Ecto neural progenitor cell (in vitro differentiated cells): ENCODE measurements around the gene MT1H.
"Not testable (repeated sequence)": the region's sequence is repeated elsewhere in the genome, so short reads cannot be mapped to it uniquely, and the experiment has no call there.

Source experiments
- DNase-seq: peaks from one replicate; pipeline ENCODE4 v3.0.0-alpha.2; 2018; ENCODE audit warnings: low spot score

Gene MT1H

DNA sequence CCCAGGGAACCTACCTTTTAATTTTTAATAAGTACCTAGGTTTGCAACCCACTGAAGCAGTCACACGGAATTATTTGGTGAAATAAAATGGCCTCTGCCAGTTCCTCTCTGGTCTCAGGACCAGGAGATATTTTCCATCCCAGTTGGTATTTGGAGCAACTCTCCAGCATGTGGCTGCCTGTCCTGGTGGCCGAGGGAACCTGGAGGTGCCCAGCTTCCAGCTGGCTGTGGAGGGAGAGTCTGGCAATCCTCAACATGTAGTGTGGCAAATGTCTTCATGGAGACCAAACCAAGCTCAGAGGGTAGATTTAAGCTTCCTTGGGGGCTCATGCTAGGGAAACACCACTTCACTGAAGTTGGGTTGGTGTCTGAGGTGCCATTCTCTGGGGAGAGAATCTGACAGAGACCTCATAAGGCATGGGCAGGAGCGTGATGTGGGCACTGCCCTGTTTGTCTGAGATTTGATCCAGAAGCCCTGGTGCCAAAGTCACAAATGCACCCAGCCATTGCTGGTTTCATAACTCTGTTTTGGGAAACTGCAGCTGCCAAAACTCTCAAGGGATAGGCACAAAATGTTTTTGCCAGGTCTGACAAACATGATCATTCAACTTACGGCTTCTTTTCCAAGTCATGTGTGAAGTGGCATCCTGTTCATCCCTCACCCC is 15.4 kb downstream of the MT1H start:
- no peak for DNase-seq

DNA sequence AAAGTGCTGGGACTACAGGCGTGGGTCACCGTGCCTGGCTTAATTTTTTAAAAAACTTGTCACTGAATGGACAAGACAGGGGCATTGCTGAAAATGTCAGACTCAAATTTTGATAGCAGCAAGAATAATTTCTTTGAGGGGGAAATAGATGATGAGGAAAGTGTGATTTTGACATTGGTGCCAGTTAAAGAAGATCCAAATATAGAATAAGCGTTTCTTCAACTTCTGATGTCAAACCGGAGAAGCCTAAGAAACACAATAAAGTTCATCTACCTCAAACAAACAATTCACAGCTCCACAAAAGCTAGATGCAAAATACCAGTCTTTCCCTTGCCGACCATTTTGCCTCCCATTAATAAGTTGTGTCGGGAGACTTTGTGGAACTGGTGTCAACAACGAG is 17.1 kb downstream of the MT1H start:
- DNase-seq: no peak

DNA sequence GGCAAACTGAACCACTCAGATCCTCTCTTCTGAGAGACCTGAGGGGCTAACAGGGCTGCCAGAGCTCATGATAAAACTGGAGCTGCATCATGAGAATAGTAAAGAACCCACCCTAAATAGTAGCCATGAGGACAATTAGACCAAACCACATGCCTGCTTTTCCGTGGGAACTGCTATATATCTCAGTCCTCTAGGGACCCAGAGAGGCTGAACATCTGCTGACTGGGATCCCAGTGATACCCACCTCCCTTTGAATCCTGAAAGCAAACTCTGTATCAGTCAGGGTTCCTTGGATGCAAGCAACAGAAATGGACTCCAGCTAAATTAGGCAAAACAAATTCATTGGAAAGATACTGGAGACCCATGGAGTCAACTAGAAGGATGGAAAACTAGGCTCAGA is 19.1 kb downstream of the MT1H start:
- DNase-seq: no peak

DNA sequence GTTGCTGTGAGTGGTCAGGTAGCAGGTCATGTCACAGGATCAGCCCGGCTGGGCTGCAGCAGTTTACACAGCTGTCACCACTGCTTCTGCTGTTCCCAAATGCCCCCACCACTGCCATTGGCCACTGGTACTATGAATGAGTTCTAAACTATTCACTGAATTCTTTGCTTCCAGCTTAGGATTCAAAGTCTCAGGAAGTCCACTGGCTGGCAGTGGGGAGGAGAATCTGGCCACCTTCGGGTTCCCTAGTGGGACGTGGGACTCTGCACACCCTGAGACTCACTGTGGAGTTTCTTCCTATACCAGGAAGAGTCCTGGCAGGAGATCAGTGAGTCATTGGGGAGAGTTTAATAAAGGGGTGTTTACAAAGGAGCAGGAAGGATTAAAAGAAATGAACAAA is 19.6 kb downstream of the MT1H start:
- DNase-seq: no peak

DNA sequence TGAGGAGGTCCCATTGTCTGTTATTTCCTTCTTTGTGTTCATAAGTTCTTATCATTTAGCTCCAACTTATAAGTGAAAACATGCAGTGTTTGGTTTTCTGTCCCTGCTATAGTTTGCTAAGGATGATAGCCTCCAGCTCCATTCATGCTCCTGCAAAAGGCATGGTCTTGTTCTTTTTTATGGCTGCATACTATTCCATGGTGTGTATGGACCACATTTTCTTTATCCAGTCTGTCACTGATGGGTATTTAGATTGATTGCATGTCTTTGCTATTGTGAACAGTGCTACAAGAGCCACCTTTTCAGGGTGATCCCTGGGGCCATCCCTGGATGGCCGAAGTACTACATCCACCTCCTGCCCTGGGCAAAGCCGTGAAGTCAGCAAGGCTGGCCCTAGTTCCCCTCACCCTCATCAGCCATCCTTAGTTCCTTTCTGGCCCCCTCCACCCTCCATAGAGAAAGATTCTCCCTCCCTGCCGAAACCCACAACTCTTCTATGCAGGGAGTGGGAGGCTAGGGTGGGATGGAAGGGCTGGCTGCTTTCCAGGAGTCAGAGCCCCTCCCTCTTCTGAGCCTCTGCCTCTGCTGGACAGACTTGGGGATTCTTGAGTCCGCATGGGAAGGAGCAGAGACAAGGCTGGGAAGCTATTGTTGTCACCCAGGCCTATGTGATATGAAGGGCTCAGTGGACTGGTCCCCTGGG is 21.0 kb downstream of the MT1H start:
- no peak for DNase-seq

DNA sequence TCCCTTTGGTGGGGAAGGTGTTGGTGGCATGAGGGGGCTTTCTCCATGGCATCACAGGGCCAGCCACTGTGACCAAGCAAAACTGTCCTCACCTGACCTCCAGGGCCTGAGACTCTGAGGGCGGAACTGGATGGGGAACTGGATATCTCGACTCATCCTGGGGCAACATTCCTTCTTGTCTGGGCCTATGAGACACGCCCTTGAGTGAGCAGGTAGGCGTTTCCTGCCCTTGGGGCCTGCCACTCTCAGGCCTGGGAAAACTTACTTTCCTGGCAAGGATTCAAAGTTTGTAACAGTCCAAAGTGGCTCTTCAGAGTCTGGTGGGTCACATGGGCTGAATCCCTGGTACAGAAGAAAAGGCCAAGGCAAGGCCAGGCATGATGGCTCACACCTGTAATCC is 22.3 kb downstream of the MT1H start:
- no peak for DNase-seq

DNA sequence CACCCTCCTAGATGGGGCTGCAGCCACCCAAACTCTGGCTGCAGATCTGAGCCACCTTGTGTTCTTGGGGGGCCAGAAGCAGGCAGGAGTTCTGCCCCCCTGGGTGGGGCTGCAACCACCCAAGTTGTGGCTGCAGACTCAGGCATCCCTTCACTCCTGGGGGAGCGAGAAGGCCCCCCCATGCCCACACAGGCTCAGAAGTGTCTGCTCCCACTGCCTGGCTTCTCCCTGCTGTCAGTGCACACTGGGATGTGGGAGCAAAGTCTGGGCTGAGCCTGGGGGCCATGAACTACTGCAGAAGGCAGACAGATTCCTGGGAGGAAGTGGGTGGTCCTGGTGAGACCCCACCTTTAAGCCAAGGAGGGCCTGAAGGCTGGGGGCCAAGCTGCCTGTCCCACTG is 25.6 kb downstream of the MT1H start:
- no peak for DNase-seq

DNA sequence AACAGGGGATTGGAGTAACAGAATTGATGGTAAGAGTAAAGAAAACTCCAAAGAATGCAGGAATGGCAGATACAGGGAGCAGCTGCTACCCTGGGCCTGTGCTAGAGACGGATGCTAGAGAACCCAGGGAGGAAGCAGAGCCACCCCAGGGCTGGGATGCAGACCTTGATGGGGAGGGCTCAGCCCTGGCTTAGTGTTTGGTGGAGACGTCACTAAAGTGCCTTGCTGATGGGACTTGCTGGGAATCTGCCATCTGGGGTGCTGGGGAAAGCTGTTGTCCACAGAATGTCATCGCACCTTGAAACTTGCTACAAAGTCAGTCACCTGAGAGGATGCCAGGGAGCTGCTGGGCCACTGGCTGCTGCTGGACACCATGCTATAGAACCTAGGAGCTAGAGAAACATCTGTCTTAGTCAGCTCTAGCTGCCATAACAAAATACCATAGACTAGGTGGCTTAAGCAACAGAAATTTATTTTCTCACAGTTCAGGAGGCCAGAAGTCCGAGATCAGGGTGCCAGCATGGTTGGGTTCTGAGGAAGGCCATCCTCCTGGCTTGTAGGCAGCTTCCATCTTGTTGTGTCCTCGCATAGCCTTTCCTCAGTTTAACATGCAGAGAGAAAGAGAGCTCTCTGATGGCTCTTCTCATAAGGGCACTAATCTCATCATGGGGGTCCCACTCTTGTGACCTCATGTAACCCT is 28.0 kb downstream of the MT1H start:
- DNase-seq: no peak

DNA sequence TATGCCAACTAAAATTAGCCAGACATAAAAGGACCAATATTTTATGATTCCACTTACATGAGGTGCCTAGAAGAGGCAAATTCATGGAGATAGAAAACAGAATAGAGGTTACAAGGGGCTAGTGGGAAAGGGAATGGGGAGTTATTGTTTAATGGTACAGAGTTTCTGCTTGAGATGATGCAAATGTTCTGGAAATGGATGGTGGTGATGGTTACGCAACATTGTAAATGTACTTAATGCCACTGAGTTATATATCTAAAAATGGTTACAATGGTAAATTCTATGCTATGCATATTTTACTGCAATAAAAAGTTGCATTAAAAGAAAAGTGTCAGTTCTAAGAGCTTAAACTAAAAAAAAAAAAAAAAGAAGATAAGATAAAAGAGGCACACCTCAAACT is 30.6 kb downstream of the MT1H start:
- DNase-seq: no peak

DNA sequence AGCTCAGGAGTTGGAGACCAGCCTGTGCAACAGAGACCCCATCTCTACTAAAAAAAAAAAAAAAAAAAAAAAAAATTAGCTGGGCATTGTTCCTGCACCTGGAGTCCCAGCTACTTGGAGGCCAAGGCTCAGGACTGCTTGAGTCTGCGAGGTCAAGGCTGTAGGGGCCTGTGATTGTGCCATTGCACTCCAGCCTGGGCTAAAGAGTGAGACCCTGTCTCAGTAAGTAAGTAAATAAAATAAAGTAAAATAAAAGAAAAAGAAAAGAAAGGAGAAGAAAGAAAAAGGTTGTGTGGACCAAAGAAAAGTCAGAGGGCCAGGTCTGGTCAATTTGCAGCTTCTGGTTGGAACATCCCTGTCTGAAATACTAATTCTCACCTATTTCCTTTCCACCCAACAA is 31.0 kb downstream of the MT1H start:
- no peak for DNase-seq

DNA sequence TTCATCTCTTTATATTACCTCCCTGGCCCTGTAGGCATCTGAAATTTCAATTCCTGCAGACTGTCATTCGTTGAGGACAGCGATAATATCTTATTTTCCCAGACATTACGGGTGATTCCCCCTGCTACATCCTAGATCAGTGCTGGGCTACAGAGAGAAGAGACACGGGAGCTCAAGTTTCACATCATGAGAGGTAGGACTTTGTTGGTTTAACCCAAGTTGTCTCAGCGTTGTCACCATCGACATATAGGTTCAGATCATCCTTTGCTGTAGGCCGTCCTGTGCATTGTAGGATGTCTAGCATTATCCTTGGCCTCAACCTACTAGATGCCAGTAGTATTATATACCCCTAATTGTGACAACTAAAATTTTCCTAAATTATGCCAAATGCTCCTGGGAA is 31.9 kb downstream of the MT1H start:
- DNase-seq: no peak

DNA sequence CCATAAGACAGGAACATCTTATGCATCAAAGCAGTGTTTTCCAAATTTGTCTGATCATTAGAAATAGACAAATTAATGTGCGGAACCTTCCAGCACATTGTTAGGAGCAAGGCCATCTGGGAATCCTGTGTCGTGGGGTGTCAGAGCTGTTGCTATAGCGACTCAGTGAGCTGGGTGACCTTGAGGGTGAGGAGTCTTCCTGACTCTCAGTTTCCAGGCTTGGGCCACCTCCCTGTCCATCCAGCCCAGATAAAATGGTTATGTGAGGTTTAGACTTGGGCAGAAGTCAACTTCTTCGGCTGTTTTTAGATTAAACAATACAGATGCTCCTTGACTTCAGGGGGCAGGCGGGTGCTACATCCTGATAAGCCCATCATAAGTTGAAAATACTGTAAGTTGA is 33.2 kb downstream of the MT1H start:
- DNase-seq: no peak

DNA sequence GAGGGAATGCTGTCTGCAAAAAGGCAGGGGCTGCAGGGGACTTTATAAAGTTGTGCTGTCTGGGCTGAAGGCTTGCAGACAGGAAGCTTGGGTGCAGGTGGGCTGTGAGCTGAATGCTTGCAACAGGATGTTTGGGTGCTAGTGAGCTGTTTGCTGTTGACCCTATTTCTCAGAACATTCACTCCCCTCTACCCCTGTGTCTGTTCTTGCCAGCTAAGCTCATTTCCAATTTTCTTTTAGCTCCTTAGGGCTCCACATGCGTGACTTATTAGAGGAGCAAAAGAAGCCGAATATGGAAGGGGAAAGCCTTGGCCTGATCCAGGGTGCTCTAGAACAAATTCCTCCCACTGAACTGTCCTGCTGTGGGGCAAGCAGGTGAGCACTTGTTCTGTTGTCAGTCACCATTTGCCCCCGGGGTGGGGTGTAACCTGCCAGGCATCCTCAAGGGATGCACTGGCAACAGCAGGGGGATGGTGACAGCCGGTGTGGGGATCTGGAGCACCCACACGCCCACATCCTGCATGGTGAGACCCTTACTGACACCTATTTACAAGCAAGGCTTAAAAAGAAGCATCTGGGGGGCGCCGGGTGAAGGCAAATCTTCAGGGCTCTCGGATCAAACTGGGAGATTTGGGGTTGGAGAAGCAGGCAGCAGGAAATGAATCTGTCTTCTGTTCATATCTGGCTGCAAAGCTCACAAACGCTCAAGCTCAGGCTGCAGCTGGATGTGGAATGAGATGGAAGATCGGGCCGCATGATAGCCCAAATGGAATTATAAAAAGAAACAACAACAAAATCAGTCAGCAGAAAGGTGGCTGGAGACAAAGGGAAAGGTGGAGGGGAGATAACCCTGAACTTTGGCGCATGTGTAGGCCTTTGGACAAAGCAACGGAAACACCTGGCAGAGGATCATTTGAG is 39.2 kb downstream of the MT1H start:
- no peak for DNase-seq

DNA sequence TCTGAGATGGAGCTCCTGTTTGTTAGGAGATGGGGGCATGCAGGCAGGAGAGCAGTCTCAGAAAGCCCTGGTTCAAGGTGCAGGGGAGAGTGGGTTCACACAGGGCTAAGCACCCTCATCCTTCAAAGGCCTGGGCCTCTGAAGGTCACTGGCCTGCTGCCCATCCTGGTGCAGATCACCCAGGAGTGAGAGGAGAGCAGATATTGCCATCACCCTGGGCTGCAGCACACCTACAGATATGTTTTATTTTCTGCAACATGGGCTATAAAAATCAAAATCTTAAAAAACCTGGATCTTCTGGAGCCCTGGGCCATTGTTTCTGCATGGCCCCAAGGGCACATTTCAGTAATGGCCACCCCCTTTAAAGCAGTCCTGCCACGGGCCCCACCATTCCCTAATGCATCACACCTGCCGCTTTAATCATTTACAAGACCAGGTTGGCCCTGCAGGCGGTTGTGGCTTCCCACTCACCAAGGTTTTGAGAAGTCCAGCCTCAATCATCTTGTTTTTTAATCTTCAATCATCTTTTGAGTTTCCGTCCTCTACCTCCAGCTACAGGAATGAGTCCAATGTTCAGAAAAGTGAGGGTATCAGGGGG is 39.9 kb downstream of the MT1H start:
- DNase-seq: no peak

DNA sequence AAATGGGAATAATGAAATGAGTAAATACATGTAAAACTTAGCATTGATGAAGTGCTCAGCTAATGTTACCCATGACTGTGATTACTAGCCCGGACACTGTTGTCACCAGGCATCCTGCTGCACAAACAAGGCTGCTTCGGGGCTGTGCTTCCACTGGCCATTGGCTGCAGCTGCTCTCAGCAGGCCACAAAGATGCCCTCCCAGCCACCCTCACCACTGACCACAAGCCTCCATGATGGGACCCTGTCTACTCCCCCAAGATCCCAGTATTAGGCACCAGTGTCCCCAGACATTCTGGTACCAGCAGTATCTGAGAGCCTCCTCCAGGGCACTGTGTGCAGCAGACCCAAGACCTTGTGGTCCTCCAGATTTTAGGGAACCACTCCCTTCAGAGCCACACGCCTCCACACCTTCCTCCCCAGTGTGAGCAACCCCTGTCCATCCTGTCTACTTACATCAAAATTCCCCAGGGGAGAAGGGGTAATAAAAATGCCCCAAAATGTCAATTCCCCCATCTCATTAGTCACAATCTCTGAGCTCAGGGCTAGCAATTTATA is 40.6 kb downstream of the MT1H start:
- no peak for DNase-seq

DNA sequence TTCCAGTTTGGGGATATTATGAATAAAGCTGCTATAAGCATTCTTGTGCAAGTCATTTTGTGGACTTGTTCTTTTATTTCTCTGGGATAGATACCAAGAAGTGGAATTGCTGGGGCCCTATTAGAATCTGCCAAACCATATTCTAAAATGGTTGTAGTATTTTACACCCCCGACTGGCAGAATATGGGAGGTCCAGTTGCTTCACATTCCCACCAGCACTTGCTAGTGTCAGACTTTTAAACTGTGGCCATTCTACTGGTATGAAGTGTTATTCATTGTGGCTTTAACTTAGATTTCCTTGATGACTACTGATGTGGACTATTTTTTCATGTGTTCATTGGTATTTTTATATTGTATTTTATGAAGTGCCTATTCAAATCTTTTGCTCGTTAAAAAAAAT is 42.2 kb downstream of the MT1H start:
- DNase-seq: no peak

DNA sequence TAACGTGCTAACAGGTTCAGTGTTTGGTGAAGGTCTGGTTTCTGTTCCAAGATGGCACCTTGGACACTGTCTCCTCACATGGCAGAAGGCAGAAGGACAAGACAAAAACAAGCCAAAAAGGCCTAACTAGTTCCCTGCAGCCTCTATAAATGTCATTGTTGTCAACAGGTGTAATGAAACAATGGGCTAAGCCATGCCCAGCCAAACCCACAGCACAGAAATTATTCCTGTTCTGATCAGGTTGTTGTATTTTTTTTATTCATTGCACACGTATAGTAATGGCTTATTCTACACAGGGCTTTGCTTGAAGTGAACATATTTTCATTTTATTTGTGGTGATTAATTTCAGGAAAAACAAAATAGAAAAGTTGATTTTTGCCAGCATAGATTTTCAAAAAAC is 44.2 kb downstream of the MT1H start:
- DNase-seq: no peak

DNA sequence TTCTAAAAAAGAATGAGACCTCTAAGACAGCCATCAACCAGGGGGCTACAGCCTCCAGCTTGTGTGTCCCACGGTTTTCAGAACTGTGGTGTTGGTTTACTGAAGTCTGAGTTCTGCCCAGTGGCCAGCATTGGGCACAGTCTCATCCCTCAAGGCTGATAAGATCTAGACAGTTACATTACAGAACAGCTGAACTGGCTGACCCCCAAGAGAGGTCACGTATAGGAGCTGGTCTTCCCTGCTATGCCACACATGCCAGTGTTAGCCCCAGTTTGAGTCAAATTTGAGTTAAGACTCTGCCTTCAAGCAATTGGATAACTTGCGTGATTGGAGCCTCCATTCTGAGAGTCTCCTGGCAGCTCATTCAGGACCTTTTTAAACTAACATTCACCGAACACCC is 45.5 kb downstream of the MT1H start:
- no peak for DNase-seq

DNA sequence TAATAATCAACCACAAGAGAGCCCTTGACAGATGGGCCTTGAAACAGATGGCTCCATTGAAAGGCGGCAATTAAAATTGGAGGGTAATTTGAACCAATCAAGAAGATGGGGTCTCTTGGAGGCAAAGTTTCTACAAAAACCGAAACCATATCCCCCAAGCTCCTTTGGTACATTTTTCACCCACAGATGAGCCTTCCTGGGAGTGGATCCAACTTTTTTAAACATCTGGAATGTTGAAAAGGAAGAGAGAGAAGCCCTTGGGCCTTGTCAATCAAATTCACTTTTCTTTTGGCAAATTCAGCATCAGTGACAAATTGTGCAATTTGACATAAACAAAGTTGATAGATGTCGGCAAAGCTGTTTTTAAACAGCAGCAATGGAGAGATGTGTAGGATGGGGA is 47.1 kb downstream of the MT1H start:
- DNase-seq: no peak

DNA sequence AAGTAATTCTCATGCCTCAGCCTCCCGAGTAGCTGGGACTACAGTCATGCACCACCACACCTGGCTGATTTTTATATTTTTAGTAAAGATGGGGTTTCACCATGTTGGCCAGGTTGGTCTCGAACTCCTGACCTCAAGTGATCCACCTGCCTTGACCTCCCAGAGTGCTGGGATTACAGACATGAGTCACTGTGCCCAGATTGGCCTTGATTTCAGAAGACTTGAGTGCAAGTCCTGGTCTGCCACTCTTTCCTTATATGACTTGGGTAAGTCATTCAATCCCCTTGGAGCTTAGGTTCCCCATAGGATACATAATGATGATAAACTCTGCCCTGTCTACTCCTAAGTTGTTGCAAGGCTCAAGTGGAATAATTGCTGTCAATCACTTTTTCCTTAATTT is 47.9 kb downstream of the MT1H start:
- not testable (repeated sequence) for DNase-seq
